ENCODE measurements around the gene CPED1.

The CPED1 gene

DNA sequence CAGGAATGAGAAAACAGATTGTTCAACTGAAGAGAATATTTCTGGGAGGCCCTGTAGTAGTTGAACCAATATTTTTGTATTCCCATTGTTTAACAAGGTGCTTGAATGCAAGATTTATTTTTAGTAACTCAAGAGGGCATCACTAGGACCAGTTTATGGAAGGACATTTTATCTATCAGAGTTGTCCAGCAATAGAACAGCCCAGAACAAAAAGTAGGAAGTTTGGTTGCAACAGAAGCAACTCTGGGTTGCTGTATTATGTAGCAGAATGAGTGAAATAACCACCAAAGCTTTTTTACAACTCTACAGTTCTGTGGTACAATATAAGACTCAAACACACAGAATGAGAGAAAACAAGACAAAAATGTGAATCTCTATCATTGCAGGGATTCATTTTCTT, 34.7 kb downstream of the CPED1 start:
- H3K27ac ChIP-seq (ENCODE audit: extremely low read depth, low read depth, low read length), result peak overlapping the region; percentile 89
- CTCF ChIA-PET, result no interaction called here

DNA sequence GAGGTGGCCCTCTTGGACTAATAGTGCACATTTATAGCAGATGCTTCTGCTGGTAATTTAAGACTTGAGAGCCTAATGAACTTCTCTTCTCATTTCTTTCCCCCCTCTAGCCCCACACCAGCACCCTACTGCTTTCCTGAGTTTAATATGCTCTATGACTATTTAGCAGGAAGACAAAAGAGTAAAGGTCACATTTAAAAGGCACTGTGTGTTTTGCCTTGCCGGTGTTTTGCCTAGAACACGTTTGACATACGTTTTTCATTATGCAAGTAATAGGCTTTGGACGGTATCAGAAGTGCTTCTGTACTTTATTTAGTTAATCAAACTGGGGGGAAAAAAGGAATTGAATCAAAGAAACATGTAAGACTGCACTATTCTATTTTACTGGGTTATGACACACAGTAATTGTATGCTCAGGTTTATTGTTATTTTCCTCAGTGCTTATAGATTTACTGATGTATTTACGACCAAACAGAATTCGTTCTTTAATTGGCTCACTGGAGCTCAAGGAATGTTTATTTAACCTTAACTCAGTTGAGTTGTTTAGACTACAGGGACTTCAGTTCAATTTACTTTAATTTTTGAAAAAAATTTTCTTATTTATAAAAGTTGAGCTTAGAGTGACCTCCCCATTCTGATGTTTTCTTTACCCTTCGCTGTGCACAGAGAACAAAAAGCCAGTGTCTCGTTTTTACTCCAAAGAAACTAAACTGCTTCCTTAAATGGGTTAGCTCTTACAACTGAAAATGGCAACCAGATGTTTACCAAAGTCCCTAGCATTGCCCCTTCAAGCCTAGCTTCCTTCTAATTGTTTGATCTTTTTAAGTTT, 35.4 kb downstream of the CPED1 start:
- no peaks in the 10 kb centered on the region for H3K9me3 ChIP-seq (ENCODE audit: control insufficient read depth, insufficient read depth, low read depth, low read length)
- no peaks in the 10 kb centered on the region for H3K36me3 ChIP-seq (ENCODE audit: control insufficient read depth in 2 of 2, insufficient read depth in 1 of 2, low read length in 2 of 2)
- H3K4me3 ChIP-seq (ENCODE audit: low read depth, low read length), result no peak overlapping the region
- peaks cover 20% of the 10 kb centered on the region for H3K4me1 ChIP-seq (ENCODE audit: control insufficient read depth, insufficient read depth, low read length)
- ChIA-PET POLR2A (no interaction called here), CTCF (interaction anchor here (0.6 to 0.9 kb wide), 4 partner anchors 47 to 202 kb away, joined by 3 to 4 read pairs (median 4); no protein-coding TSS in a partner anchor)
- peak overlapping the region; percentile 89 for H3K27ac ChIP-seq (ENCODE audit: extremely low read depth, low read depth, low read length)
- TF ChIP-seq ZNF302 (tag by site-specific recombination; IDR thresholded peaks at IDR 0.05; ENCODE audit: low read depth) (no peak), ZNF211 (tag by site-specific recombination; IDR thresholded peaks at IDR 0.05; ENCODE audit: low read depth) (no peak), ZNF843 (tag by site-specific recombination; IDR thresholded peaks at IDR 0.05) (peak; percentile 89), ZNF48 (tag by site-specific recombination; IDR thresholded peaks at IDR 0.05) (no peak), SALL2 (tag by site-specific recombination; IDR thresholded peaks at IDR 0.05; ENCODE audit: borderline replicate concordance) (no peak), ZNF544 (tag by site-specific recombination; IDR thresholded peaks at IDR 0.05) (no peak), ZNF391 (tag by site-specific recombination; IDR thresholded peaks at IDR 0.05; ENCODE audit: borderline replicate concordance, low read depth) (peak; percentile 53; the same call in 1 of the 2 replicates), ZFP69B (tag by site-specific recombination; IDR thresholded peaks at IDR 0.05) (peak; percentile 79), ZBTB48 (tag by site-specific recombination; IDR thresholded peaks at IDR 0.05) (no peak), OSR2 (tag by site-specific recombination; IDR thresholded peaks at IDR 0.05) (peak; percentile 72), ZNF112 (tag by site-specific recombination; IDR thresholded peaks at IDR 0.05) (no peak), GFI1B (tag by site-specific recombination; IDR thresholded peaks at IDR 0.05) (no peak), ZBTB8A (tag by site-specific recombination; IDR thresholded peaks at IDR 0.05) (no peak; the same call in 1 of the 2 replicates), ZNF394 (tag by site-specific recombination; IDR thresholded peaks at IDR 0.05; ENCODE audit: borderline replicate concordance) (no peak), KLF1 (tag by site-specific recombination; IDR thresholded peaks at IDR 0.05) (no peak), ZNF473 (tag by site-specific recombination; IDR thresholded peaks at IDR 0.05) (no peak), ZNF184 (tag by site-specific recombination; IDR thresholded peaks at IDR 0.05) (no peak), ZFP41 (tag by site-specific recombination; IDR thresholded peaks at IDR 0.05; ENCODE audit: borderline replicate concordance) (no peak)
- TF ChIP-seq, protein P1, sequence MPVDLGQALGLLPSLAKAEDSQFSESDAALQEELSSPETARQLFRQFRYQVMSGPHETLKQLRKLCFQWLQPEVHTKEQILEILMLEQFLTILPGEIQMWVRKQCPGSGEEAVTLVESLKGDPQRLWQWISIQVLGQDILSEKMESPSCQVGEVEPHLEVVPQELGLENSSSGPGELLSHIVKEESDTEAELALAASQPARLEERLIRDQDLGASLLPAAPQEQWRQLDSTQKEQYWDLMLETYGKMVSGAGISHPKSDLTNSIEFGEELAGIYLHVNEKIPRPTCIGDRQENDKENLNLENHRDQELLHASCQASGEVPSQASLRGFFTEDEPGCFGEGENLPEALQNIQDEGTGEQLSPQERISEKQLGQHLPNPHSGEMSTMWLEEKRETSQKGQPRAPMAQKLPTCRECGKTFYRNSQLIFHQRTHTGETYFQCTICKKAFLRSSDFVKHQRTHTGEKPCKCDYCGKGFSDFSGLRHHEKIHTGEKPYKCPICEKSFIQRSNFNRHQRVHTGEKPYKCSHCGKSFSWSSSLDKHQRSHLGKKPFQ (tag by site-specific recombination; IDR thresholded peaks at IDR 0.05), result peak; percentile 34; the same call in 1 of the 2 replicates
- TF ChIP-seq, protein P2, sequence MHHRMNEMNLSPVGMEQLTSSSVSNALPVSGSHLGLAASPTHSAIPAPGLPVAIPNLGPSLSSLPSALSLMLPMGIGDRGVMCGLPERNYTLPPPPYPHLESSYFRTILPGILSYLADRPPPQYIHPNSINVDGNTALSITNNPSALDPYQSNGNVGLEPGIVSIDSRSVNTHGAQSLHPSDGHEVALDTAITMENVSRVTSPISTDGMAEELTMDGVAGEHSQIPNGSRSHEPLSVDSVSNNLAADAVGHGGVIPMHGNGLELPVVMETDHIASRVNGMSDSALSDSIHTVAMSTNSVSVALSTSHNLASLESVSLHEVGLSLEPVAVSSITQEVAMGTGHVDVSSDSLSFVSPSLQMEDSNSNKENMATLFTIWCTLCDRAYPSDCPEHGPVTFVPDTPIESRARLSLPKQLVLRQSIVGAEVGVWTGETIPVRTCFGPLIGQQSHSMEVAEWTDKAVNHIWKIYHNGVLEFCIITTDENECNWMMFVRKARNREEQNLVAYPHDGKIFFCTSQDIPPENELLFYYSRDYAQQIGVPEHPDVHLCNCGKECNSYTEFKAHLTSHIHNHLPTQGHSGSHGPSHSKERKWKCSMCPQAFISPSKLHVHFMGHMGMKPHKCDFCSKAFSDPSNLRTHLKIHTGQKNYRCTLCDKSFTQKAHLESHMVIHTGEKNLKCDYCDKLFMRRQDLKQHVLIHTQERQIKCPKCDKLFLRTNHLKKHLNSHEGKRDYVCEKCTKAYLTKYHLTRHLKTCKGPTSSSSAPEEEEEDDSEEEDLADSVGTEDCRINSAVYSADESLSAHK (tag by site-specific recombination; IDR thresholded peaks at IDR 0.05), result peak; percentile 73
- TF ChIP-seq, protein P3, sequence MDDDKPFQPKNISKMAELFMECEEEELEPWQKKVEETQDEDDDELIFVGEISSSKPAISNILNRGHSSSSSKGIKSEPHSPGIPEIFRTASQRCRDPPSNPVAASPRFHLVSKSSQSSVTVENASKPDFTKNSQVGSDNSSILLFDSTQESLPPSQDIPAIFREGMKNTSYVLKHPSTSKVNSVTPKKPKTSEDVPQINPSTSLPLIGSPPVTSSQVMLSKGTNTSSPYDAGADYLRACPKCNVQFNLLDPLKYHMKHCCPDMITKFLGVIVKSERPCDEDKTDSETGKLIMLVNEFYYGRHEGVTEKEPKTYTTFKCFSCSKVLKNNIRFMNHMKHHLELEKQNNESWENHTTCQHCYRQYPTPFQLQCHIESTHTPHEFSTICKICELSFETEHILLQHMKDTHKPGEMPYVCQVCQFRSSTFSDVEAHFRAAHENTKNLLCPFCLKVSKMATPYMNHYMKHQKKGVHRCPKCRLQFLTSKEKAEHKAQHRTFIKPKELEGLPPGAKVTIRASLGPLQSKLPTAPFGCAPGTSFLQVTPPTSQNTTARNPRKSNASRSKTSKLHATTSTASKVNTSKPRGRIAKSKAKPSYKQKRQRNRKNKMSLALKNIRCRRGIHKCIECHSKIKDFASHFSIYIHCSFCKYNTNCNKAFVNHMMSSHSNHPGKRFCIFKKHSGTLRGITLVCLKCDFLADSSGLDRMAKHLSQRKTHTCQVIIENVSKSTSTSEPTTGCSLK (tag by site-specific recombination; IDR thresholded peaks at IDR 0.05), result no peak
- TF ChIP-seq, protein P4, sequence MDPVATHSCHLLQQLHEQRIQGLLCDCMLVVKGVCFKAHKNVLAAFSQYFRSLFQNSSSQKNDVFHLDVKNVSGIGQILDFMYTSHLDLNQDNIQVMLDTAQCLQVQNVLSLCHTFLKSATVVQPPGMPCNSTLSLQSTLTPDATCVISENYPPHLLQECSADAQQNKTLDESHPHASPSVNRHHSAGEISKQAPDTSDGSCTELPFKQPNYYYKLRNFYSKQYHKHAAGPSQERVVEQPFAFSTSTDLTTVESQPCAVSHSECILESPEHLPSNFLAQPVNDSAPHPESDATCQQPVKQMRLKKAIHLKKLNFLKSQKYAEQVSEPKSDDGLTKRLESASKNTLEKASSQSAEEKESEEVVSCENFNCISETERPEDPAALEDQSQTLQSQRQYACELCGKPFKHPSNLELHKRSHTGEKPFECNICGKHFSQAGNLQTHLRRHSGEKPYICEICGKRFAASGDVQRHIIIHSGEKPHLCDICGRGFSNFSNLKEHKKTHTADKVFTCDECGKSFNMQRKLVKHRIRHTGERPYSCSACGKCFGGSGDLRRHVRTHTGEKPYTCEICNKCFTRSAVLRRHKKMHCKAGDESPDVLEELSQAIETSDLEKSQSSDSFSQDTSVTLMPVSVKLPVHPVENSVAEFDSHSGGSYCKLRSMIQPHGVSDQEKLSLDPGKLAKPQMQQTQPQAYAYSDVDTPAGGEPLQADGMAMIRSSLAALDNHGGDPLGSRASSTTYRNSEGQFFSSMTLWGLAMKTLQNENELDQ (tag by site-specific recombination; IDR thresholded peaks at IDR 0.05; ENCODE audit: low read depth), result no peak

More for the DNA sequence above, 34.7 kb downstream of the CPED1 start:
- H3K4me1 ChIP-seq (ENCODE audit: control insufficient read depth, insufficient read depth, low read length), result peaks cover 20% of the 10 kb centered on the region
- TF ChIP-seq RBAK (tag by site-specific recombination; IDR thresholded peaks at IDR 0.05), result no peak
- TF ChIP-seq ZNF324 (tag by site-specific recombination; IDR thresholded peaks at IDR 0.05), result no peak
- TF ChIP-seq, protein P5, sequence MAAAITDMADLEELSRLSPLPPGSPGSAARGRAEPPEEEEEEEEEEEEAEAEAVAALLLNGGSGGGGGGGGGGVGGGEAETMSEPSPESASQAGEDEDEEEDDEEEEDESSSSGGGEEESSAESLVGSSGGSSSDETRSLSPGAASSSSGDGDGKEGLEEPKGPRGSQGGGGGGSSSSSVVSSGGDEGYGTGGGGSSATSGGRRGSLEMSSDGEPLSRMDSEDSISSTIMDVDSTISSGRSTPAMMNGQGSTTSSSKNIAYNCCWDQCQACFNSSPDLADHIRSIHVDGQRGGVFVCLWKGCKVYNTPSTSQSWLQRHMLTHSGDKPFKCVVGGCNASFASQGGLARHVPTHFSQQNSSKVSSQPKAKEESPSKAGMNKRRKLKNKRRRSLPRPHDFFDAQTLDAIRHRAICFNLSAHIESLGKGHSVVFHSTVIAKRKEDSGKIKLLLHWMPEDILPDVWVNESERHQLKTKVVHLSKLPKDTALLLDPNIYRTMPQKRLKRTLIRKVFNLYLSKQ (tag by site-specific recombination; IDR thresholded peaks at IDR 0.05; ENCODE audit: borderline replicate concordance), result no peak
- no peak overlapping the region for H3K4me3 ChIP-seq (ENCODE audit: low read depth, low read length)
- no peaks in the 10 kb centered on the region for H3K9me3 ChIP-seq (ENCODE audit: control insufficient read depth, insufficient read depth, low read depth, low read length)
- H3K36me3 ChIP-seq (ENCODE audit: control insufficient read depth in 2 of 2, insufficient read depth in 1 of 2, low read length in 2 of 2), result no peaks in the 10 kb centered on the region
- POLR2A ChIA-PET, result no interaction called here
